Right lobe of liver (tissue), 4 donors: ENCODE measurements around the gene DDA1.

Source experiments
- POLR2A ChIP-seq: fragments of 450-650 bp; IDR thresholded peaks from one replicate; pipeline ENCODE4 v1.6.1; 2017; ENCODE audit warnings: antibody characterized with exemption, mild to moderate bottlenecking
- TF ChIP-seq, protein P1 (sequence below), 4 donors: fragments of 200-600 bp in 3 of 4; fragments of 450-650 bp in 1 of 4; IDR thresholded peaks; one replicate each; pipeline versions ENCODE4 v1.5.1 to v1.8.0; 2016 to 2022; ENCODE audit warnings: antibody characterized with exemption in 4 of 4, mild to moderate bottlenecking in 2 of 4
- donor health status: DM: no; HTN: no; CAD: no.
- donor health status: DM: no; HTN: no; CAD: no.
- donor health status: DM: no; HTN: yes; CAD: no.

- TF ChIP-seq, protein P1, sequence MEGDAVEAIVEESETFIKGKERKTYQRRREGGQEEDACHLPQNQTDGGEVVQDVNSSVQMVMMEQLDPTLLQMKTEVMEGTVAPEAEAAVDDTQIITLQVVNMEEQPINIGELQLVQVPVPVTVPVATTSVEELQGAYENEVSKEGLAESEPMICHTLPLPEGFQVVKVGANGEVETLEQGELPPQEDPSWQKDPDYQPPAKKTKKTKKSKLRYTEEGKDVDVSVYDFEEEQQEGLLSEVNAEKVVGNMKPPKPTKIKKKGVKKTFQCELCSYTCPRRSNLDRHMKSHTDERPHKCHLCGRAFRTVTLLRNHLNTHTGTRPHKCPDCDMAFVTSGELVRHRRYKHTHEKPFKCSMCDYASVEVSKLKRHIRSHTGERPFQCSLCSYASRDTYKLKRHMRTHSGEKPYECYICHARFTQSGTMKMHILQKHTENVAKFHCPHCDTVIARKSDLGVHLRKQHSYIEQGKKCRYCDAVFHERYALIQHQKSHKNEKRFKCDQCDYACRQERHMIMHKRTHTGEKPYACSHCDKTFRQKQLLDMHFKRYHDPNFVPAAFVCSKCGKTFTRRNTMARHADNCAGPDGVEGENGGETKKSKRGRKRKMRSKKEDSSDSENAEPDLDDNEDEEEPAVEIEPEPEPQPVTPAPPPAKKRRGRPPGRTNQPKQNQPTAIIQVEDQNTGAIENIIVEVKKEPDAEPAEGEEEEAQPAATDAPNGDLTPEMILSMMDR (IDR thresholded peaks at IDR 0.05): no peak
- TF ChIP-seq POLR2A: no peak
Measured at GRCh38 chr19:17279436-17279835, 29.9 kb upstream of the DDA1 start.
